Esophagus squamous epithelium (tissue), 4 donors: ENCODE results near the gene PTPRD.

Source experiments
- POLR2A ChIP-seq, 4 donors: fragments of 450-650 bp; IDR thresholded peaks; one replicate each; pipeline ENCODE4 v1.6.1; 2017; ENCODE audit warnings: antibody characterized with exemption in 4 of 4, mild to moderate bottlenecking in 4 of 4, moderate library complexity in 3 of 4
- TF ChIP-seq, protein P1 (sequence below), 6 experiments: fragments of 450-650 bp in 4 of 6; fragments of 200-600 bp in 2 of 6; sonication (generic) in 2 of 6; IDR thresholded peaks; one replicate each; pipeline ENCODE4 v1.5.1; 2016 to 2019; ENCODE audit warnings: antibody characterized with exemption in 6 of 6, mild to moderate bottlenecking in 4 of 6, moderate library complexity in 4 of 6

- TF ChIP-seq, protein P1, sequence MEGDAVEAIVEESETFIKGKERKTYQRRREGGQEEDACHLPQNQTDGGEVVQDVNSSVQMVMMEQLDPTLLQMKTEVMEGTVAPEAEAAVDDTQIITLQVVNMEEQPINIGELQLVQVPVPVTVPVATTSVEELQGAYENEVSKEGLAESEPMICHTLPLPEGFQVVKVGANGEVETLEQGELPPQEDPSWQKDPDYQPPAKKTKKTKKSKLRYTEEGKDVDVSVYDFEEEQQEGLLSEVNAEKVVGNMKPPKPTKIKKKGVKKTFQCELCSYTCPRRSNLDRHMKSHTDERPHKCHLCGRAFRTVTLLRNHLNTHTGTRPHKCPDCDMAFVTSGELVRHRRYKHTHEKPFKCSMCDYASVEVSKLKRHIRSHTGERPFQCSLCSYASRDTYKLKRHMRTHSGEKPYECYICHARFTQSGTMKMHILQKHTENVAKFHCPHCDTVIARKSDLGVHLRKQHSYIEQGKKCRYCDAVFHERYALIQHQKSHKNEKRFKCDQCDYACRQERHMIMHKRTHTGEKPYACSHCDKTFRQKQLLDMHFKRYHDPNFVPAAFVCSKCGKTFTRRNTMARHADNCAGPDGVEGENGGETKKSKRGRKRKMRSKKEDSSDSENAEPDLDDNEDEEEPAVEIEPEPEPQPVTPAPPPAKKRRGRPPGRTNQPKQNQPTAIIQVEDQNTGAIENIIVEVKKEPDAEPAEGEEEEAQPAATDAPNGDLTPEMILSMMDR (IDR thresholded peaks at IDR 0.05): no peak
- TF ChIP-seq POLR2A (IDR thresholded peaks at IDR 0.05): no peak
Observed at GRCh38 chr9:10127867-10128266, 484.9 kb downstream of the PTPRD start.
